SK-N-SH (cell line): ENCODE measurements around the gene VPS13A. TPM values are rescaled to one million over a fixed set of nuclear protein-coding genes. Genes with fewer than 3 reads are reported as not detected.

Experiments used
- CTCF ChIA-PET: fragments of 300-600, 350-600 bp; formaldehyde crosslinking; extraction: SDS; loops from one replicate; lab custom pipeline; 2021; lab: Yijun Ruan, JAX
- POLR2A ChIA-PET: fragments of 350-600 bp; sonication (Branson Sonifier 250); formaldehyde crosslinking; extraction: SDS; loops from one replicate; lab custom pipeline; 2020; ENCODE audit warnings: antibody characterized with exemption, inconsistent platforms; lab: Yijun Ruan, JAX
- DNase-seq: peaks from one replicate; pipeline ENCODE4 v3.0.0; 2012
- H2AFZ ChIP-seq: fragments of 200-600 bp; sonication (generic); 2 replicates; pipeline ENCODE4 v1.8.1; 2016; ENCODE audit warnings: antibody characterized with exemption, mild to moderate bottlenecking, low read depth
- H3F3A ChIP-seq: fragments of 200-600 bp; sonication (generic); replicated peaks from 2 replicates; pipeline ENCODE3; 2016; ENCODE audit warnings: antibody characterized with exemption, mild to moderate bottlenecking; ENCODE audit not compliant: insufficient read depth
- H3K27ac ChIP-seq, 2 experiments: fragments of 200-500 bp in 1 of 2; fragments of 200-600 bp in 1 of 2; sonication (Bioruptor generic) in 1 of 2; sonication (generic), shearing (Covaris generic) in 1 of 2; 2 replicates each; pipeline versions ENCODE4 v1.5.1 to v1.6.1; 2014 to 2016; ENCODE audit warnings: low read depth in 2 of 2, inconsistent platforms in 1 of 2, low read length in 1 of 2, mild to moderate bottlenecking in 1 of 2, mixed read lengths in 1 of 2
- H3K27me3 ChIP-seq: fragments of 200-600 bp; sonication (generic), shearing (Covaris generic); 2 replicates; pipeline ENCODE4 v1.6.1; 2016; ENCODE audit warnings: mixed run types; ENCODE audit not compliant: insufficient read depth
- H3K36me3 ChIP-seq, 2 experiments: fragments of 200-500 bp in 1 of 2; fragments of 200-600 bp in 1 of 2; sonication (Bioruptor generic) in 1 of 2; sonication (generic) in 1 of 2; replicated peaks in 1 of 2; 2 replicates each; pipeline versions ENCODE3 to v1.5.1; 2014 to 2016; ENCODE audit warnings: low read length in 1 of 2, mild to moderate bottlenecking in 1 of 2; ENCODE audit not compliant: insufficient read depth in 2 of 2, control insufficient read depth in 1 of 2
- H3K4me1 ChIP-seq, 2 experiments: fragments of 200-500 bp in 1 of 2; fragments of 200-600 bp in 1 of 2; sonication (Bioruptor generic) in 1 of 2; sonication (generic), shearing (Covaris generic) in 1 of 2; 2 replicates each; pipeline versions ENCODE4 v1.5.1 to v1.6.1; 2014 to 2016; ENCODE audit warnings: low read depth in 1 of 2, low read length in 1 of 2, mixed run types in 1 of 2; ENCODE audit not compliant: insufficient read depth in 2 of 2, control insufficient read depth in 1 of 2
- H3K4me2 ChIP-seq: fragments of 200-600 bp; sonication (generic), shearing (Covaris generic); 2 replicates; pipeline ENCODE4 v1.6.1; 2017; ENCODE audit warnings: mixed run types
- H3K4me3 ChIP-seq, 2 experiments: fragments of 200-500 bp in 1 of 2; fragments of 200-600 bp in 1 of 2; sonication (Bioruptor generic) in 1 of 2; sonication (generic), shearing (Covaris generic) in 1 of 2; 2 replicates each; pipeline versions ENCODE4 v1.5.1 to v1.8.1; 2014 to 2016; ENCODE audit warnings: low read depth in 2 of 2, inconsistent platforms in 1 of 2, low read length in 1 of 2, mild to moderate bottlenecking in 1 of 2, mixed read lengths in 1 of 2, moderate library complexity in 1 of 2
- H3K79me2 ChIP-seq: fragments of 200-600 bp; sonication (generic); 2 replicates; pipeline ENCODE4 v1.8.1; 2017; ENCODE audit warnings: mild to moderate bottlenecking; ENCODE audit not compliant: insufficient read depth
- H3K9ac ChIP-seq: fragments of 200-600 bp; sonication (generic); 2 replicates; pipeline ENCODE4 v1.6.1; 2017; ENCODE audit warnings: mixed run types
- H3K9me2 ChIP-seq: fragments of 200-600 bp; sonication (generic); 2 replicates; pipeline ENCODE4 v1.6.1; 2017; ENCODE audit warnings: mixed run types
- H3K9me3 ChIP-seq: fragments of 200-600 bp; sonication (generic); 2 replicates; pipeline ENCODE4 v1.6.1; 2017; ENCODE audit warnings: mixed run types, mild to moderate bottlenecking, moderate library complexity
- H4K20me1 ChIP-seq: fragments of 200-600 bp; sonication (generic); 2 replicates; pipeline ENCODE4 v1.6.1; 2017; ENCODE audit warnings: mild to moderate bottlenecking, mixed run types; ENCODE audit not compliant: insufficient read depth
- CHD2 ChIP-seq: fragments of 150-350 bp; IDR thresholded peaks from 2 replicates; pipeline ENCODE4 v1.6.1; 2018; ENCODE audit warnings: low read length; ENCODE audit not compliant: partially characterized antibody
- ELF1 ChIP-seq: IDR thresholded peaks from 2 replicates; pipeline ENCODE4 v1.4.0; 2012
- EP300 ChIP-seq, 2 experiments: IDR thresholded peaks; 2 replicates each; pipeline versions ENCODE4 v1.4.0 to v1.6.1; 2012; ENCODE audit warnings: borderline replicate concordance in 1 of 2, low read depth in 1 of 2, low read length in 1 of 2
- FOSL2 ChIP-seq: IDR thresholded peaks from 2 replicates; pipeline ENCODE4 v1.4.0; 2012; ENCODE audit warnings: low read depth, mild to moderate bottlenecking, moderate library complexity, borderline replicate concordance
- JUND ChIP-seq: IDR thresholded peaks from 2 replicates; pipeline ENCODE4 v1.4.0; 2012
- NFIC ChIP-seq: IDR thresholded peaks from 2 replicates; pipeline ENCODE4 v1.4.0; 2012; ENCODE audit warnings: borderline replicate concordance
- NRF1 ChIP-seq: IDR thresholded peaks from 2 replicates; pipeline ENCODE4 v1.6.1; 2012; ENCODE audit warnings: low read depth, mild to moderate bottlenecking, low read length
- PBX3 ChIP-seq: IDR thresholded peaks from 2 replicates; pipeline ENCODE4; 2012
- RCOR1 ChIP-seq: fragments of 150-350 bp; IDR thresholded peaks from 2 replicates; pipeline ENCODE4 v1.6.1; 2017; ENCODE audit warnings: antibody characterized with exemption, low read length
- RXRA ChIP-seq: IDR thresholded peaks from 2 replicates; pipeline ENCODE4 v1.4.0; 2012; ENCODE audit warnings: low read depth, mild to moderate bottlenecking, borderline replicate concordance
- SIN3A ChIP-seq: IDR thresholded peaks from 2 replicates; pipeline ENCODE4 v1.6.1; 2012; ENCODE audit warnings: low read depth, mild to moderate bottlenecking, low read length, moderate library complexity, borderline replicate concordance
- SMC3 ChIP-seq: IDR thresholded peaks from 2 replicates; pipeline ENCODE4 v1.6.1; 2012; ENCODE audit warnings: low read depth, low read length, improper control_type of control experiment
- ZBTB33 ChIP-seq: IDR thresholded peaks from 2 replicates; pipeline ENCODE4 v1.4.0; 2012; ENCODE audit warnings: low read depth, borderline replicate concordance
- WGBS: methylation state at CpG from one replicate; pipeline ENCODE4 v1.1.6; 2017; ENCODE audit warnings: low lambda C conversion rate; 5-methylcytosine and 5-hydroxymethylcytosine counted together
- polyA plus RNA-seq, 3 experiments: library from polyadenylated mRNA; depleted of rRNA; stranded (reverse); fragments of >200 nt; gene quantifications; 2 replicates each; pipeline ENCODE4 v1.2.3, GENCODE V29; 2012

The VPS13A gene
- polyA plus RNA-seq, 1 of the 3 experiments (the other 2 are of a cell fraction): 6.0 TPM

- H2AFZ ChIP-seq: no peak overlapping the region
- TF ChIP-seq PBX3: no peak
- TF ChIP-seq, all 33 proteins: peak for 0
- ChIA-PET CTCF (no interaction called here), POLR2A (no interaction called here)
- H3F3A ChIP-seq: no peaks in the 10 kb centered on the region
- H3K4me2 ChIP-seq: no peak overlapping the region
- no peak overlapping the region for H3K4me3 ChIP-seq
- no peaks in the 10 kb centered on the region for H3K9me3 ChIP-seq
- H3K27me3 ChIP-seq: no peaks in the 10 kb centered on the region
- H4K20me1 ChIP-seq: no peaks in the 10 kb centered on the region
- H3K36me3 ChIP-seq: peaks cover 0 to 20% of the 10 kb centered on the region in 2 experiments
- no peaks in the 10 kb centered on the region for H3K9me2 ChIP-seq
- H3K9ac ChIP-seq: no peak overlapping the region
- no peak for DNase-seq
- no peaks in the 10 kb centered on the region for H3K79me2 ChIP-seq
- H3K27ac ChIP-seq: no peak overlapping the region
- H3K4me1 ChIP-seq: 0 out of 4 replicates have a peak, but pooled peaks cover 0 to 8% of the 10 kb centered on the region in 2 experiments
These were observed 127.2 kb downstream of the VPS13A start for GRCh38 chr9:77304543-77304942.

GRCh38 chr9:77305622-77306400, 128.5 kb downstream of the VPS13A start:
- H4K20me1 ChIP-seq: no peaks in the 10 kb centered on the region
- WGBS: 93% methylated on average over 1 of the region's 1 CpG
- POLR2A ChIA-PET: no interaction called here

More at GRCh38 chr9:77305622-77306400, 128.5 kb downstream of the VPS13A start:
- no peak for DNase-seq
- Histone ChIP-seq H3K9me3 (no peaks in the 10 kb centered on the region), H3K27ac (peak overlapping the region in 1 of 2 experiments; percentile 36; a peak in 1 of 4 replicates), H3K9me2 (no peaks in the 10 kb centered on the region)
- TF ChIP-seq NRF1 (no peak), RXRA (no peak), RCOR1 (no peak), SIN3A (no peak), ZBTB33 (no peak), ELF1 (no peak), JUND (no peak), NFIC (no peak), CHD2 (no peak), FOSL2 (no peak), SMC3 (no peak), EP300 (IDR thresholded peaks at IDR 0.05; ENCODE audit: borderline replicate concordance in 1 of 2, low read depth in 1 of 2, low read length in 1 of 2) (no peak)
- TF ChIP-seq, all 33 proteins: peak for 0
- no peaks in the 10 kb centered on the region for H3K27me3 ChIP-seq
- H3F3A ChIP-seq: no peaks in the 10 kb centered on the region
- CTCF ChIA-PET: interaction anchor here (1.5 kb wide), 1 partner anchor 139 kb away, joined by 5 read pairs; no protein-coding TSS in a partner anchor
- H3K4me2 ChIP-seq: no peak overlapping the region
- H3K4me3 ChIP-seq: no peak overlapping the region
- H3K36me3 ChIP-seq: peaks cover 4 to 24% of the 10 kb centered on the region in 2 experiments
- 0 out of 4 replicates have a peak, but pooled peaks cover 0 to 8% of the 10 kb centered on the region in 2 experiments for H3K4me1 ChIP-seq
- no peak overlapping the region for H2AFZ ChIP-seq
- H3K9ac ChIP-seq: no peak overlapping the region
- H3K79me2 ChIP-seq: no peaks in the 10 kb centered on the region
